ENCODE measurements around the gene SMOC2.
"Not testable (repeated sequence)": the region's sequence is repeated elsewhere in the genome, so short reads cannot be mapped to it uniquely, and the experiment has no call there.

SMOC2 gene

DNA sequence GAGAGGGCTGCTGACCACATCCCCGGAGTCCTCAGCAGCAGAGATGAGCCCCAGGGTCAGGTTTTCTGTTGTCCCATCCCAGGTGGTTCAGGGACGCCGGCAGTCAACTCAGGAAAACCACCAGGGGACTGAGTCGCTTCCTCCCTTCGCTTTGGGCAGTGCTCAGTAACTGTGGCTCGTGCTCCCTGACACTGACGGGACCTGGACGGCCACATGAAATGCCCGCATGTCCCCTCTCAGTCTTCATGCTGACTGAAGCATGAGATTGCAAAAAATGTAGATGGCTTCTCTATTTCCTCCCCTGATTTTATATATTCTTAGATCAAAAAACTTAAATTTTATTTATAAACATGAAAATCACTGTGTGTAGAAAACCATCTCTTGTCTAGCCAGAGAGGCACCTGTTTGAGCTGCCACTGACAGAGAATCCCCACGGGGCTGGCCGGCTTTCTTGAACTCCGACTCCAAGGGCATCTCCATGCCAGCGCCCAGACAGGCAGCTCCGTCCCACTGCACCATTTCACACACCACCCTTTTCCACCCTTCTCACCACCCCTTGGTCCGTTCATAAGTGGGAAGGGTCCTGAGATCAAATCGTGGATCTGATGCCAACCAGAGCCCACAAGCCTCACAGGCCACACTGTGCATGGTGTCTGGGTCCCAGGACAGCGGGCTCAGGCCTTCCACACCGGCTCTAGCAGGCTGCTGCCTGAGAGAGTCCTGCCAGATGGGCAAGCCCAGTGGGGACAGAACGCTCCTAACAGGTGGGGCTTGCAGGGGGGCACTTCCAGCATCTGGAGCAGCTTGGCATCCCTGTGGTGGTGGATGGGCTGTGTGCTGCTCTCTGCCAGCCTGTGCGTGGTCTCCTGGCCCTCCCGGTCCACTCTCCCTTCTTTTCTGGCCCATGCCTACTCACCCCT lies 98.2 kb downstream of the SMOC2 start:
- DNase-seq (ENCODE audit: low spot score): no peak

DNA sequence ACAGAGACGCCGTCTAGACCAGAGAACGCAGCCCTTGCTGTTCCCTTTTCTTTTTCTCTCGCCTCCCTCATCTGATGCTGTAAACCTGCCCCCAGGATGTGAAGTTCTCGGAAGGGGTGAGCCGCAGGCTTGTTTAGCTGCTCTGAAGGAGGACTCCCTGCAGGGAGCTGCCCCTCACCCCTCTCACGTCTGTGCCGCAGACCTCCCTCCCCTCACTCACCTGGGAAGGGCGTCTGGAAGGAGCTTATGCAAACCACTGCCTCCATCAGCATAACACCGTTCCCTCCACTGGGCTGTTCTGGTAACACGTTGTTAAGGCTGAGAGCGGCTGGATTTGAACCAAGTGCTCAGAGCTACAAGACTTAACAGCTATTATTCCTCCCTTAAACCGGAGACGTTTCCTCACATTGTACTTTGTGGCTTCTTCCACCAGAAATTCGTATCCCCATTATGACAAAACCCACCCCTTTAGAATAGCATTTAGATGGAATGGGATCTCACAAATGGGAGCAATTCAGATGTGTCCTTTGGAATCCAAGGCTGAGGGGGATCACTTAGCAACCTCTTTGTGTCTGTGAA lies 99.8 kb downstream of the SMOC2 start:
- DNase-seq (ENCODE audit: low spot score): no peak

GRCh38 chr6:168541307-168541706 lies 100.3 kb downstream of the SMOC2 start:
- no peak for DNase-seq (ENCODE audit: low spot score)

DNA sequence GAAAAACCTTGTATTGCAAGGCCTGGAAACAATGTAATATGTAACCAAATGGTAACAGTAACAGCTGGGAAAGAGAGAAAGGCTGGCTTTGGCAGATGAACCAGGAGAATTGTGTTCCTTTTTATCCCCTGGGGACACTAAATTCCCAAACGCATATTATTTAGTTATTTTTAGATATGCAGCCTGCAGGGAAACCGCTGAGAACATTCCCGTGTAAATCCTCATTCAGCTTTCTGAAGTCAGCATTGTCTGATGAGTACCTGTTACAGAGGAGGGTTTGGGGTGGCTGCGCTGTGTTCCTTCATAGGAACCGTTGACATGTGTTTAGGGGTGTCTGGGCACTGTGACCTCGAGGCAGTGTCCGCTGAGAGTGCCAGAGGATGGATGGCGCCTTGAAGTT lies 101.3 kb downstream of the SMOC2 start:
- DNase-seq (ENCODE audit: low spot score): no peak

GRCh38 chr6:168545428-168545827 lies 104.4 kb downstream of the SMOC2 start:
- no peak for DNase-seq (ENCODE audit: low spot score)

DNA sequence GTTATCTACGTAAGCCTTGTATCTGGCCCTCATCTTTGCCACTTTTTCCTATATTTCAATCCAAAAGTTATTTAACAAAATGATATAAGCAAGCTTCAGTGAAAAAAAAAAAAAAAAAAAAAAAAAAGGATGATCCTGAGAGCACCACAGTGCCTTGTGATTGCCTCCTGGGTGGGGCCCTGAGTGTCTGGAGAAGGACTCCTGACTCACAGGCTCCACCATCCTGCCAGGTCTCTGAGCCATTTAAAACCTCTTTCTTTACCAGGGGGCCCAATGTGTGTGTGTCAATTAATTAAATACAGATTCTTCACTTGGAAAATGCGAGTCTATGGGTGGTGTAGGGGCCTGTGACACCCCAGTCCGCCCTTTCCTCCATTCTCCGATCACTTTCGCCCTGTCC lies 105.2 kb downstream of the SMOC2 start:
- no peak for DNase-seq (ENCODE audit: low spot score)

- DNase-seq (ENCODE audit: low spot score): no peak
These were observed 105.7 kb downstream of the SMOC2 start for GRCh38 chr6:168546730-168547129.

GRCh38 chr6:168550326-168550725 lies 109.3 kb downstream of the SMOC2 start:
- DNase-seq (ENCODE audit: low spot score): no peak

- DNase-seq (ENCODE audit: low spot score): no peak
These were observed 113.5 kb downstream of the SMOC2 start for GRCh38 chr6:168554472-168554871.

GRCh38 chr6:168554898-168555617 lies 114.1 kb downstream of the SMOC2 start:
- no peak for DNase-seq (ENCODE audit: low spot score)

DNA sequence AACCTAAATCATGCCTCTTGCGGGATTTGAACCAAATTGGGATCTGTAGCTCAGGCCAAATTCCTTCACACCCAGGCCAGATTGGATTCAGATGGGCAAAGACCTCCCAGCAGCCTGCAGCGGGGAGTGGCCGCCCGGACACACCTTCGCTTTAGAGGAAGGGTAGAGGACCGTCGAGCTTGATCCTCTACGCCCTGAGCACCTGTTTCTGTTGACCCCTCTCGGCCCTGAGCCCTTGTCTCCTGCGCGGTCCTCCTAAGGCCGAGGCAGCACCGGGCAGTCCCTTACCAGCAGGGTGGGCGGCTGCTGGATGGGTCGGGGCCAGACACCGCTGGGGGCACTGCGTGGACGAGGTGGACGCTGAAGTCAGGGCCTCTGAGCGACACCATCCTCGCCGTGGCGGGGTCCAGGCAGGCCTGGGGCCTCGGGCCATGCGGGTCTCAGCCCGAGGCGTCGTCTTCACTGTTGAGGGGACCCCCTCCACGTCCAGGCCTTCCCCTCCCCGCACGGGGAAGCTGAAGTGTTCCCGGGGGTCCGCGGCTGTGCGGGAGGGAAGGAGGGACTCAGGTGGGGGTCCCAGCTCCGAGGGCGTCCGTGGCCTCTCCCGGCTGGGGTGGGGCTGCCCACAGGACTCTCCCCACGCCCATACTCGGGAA lies 114.8 kb downstream of the SMOC2 start:
- no peak for DNase-seq (ENCODE audit: low spot score)

- DNase-seq (ENCODE audit: low spot score): no peak
These were observed 116.5 kb downstream of the SMOC2 start for GRCh38 chr6:168557512-168557911.

DNA sequence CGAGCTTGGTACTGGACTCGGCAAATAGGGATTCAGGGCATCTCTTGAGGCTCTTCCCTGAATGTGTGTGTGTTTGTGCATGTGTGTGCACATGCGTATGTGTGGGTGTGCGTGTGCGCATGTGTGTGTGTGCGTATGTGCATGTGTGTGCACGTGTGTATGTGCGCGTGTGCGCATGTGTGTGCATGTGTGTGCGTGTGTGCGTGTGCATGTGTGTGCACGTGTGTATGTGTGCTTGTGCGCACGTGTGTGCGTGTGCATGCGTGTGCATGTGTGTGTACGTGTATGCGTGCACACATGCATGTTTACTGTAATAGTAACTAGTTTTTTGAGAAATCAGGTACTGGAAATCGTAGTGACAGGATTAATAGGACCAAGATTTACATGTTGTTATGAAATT lies 117.7 kb downstream of the SMOC2 start:
- no peak for DNase-seq (ENCODE audit: low spot score)

GRCh38 chr6:168559574-168560098 lies 118.7 kb downstream of the SMOC2 start:
- no peak for DNase-seq (ENCODE audit: low spot score)

- no peak for DNase-seq (ENCODE audit: low spot score)
These were observed 119.1 kb downstream of the SMOC2 start for GRCh38 chr6:168560126-168560525.

DNA sequence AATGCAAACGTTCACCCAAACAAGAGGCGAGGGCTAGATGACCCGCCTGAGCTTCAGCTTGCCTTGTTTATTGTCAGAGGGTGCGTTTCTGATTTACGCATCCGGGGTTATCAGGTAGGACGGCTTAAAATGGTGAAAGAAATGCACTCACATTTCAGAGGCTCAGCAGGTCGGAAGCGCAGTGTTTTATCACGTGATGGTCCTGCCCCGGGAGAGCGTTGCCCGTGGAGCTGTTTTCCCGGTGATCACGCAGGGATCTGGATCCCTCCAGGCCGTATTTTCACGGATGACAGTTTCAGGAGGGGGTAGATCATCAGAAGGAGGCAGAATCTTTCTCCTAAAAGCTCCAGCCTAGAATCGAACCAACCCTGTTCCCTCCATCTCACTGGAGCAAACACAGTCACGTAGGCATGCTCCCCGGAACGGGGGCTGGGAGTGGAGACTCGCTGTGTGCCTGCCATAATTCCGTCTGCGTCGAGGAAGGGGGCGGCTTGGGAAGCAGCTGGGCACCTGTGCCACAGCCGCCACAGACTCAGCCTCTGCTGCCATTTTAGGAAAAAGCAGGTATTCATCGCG lies 121.7 kb downstream of the SMOC2 start:
- DNase-seq (ENCODE audit: low spot score): no peak

GRCh38 chr6:168563656-168564055 lies 122.7 kb downstream of the SMOC2 start:
- no peak for DNase-seq (ENCODE audit: low spot score)

DNA sequence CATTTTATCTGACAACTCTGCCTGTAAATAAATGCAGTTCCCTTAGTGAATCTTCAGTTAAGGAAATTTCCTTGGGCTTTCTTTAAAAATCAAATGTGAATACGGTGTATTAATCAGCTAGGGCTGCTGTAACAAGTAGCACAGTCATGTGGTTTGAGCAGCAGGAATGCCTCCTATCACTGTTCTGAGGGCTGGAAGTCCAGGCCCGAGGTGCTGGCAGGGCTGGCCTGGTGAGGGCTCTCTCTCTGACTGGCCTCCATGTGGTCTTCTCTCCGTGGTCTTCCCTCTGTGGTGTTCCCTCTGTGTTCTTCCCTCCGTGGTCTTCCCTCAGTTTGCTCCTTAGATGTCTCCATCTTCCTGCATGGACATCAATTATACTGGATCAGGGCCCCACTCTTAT lies 124.1 kb downstream of the SMOC2 start:
- DNase-seq (ENCODE audit: low spot score): no peak

GRCh38 chr6:168570211-168570610 lies 129.2 kb downstream of the SMOC2 start:
- DNase-seq (ENCODE audit: low spot score): no peak

GRCh38 chr6:168571268-168571667 lies 130.3 kb downstream of the SMOC2 start:
- DNase-seq (ENCODE audit: low spot score): no peak

DNA sequence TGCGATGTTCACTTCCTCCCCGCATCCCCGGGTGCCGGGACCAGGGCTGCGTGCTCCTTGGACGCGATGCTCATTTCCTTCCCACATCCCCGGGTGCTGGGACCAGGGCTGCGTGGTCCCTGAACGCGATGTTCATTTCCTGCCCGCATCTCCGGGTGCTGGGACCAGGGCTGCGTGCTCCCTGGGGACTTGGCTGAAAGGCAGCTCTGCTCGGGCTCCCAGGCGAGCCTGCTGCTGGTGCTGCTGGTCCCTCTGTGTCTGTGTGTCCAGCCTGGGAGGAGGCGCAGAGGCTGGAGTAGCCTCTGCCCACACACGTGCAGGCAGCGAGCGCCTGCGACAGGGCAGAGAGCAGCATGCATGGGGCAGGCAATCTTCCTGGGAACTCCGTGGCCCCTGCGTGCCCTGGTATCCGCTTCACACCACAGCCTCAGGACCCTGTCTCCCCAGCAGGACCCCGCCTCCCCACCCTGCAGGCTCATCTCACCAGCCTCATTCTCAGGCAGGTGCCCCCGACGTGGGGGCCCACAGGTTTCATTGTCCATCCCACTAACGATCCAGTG lies 132.4 kb downstream of the SMOC2 start:
- not testable (repeated sequence) for DNase-seq (ENCODE audit: low spot score)
